ENCODE measurements around the gene AZIN2.
"Not testable (repeated sequence)": the region's sequence is repeated elsewhere in the genome, so short reads cannot be mapped to it uniquely, and the experiment has no call there.

Gene AZIN2

GRCh38 chr1:33080885-33081553 lies at the start of gene AZIN2:
TSS of gene AZIN2 (plus strand) at chr1:33081153. CDS start at chr1:33082250, 1,097 bp downstream.
- peak; percentile 69 for DNase-seq (ENCODE audit: low read depth, low spot score)

- DNase-seq (ENCODE audit: low read depth, low spot score) = no peak
These were observed 49.4 kb upstream of the AZIN2 start for GRCh38 chr1:33031506-33031905.

- DNase-seq (ENCODE audit: low read depth, low spot score) = no peak
These were observed 48.7 kb upstream of the AZIN2 start for GRCh38 chr1:33032126-33032869.

- no peak for DNase-seq (ENCODE audit: low read depth, low spot score)
These were observed 44.9 kb upstream of the AZIN2 start for GRCh38 chr1:33036051-33036525.

- peak; percentile 93 for DNase-seq (ENCODE audit: low read depth, low spot score)
These were observed 44.1 kb upstream of the AZIN2 start, which contains the start of gene AK2 for GRCh38 chr1:33036526-33037503. TSS of gene AK2 (minus strand) at chr1:33036883. CDS start at chr1:33036828, 55 bp downstream.

GRCh38 chr1:33039840-33040239 lies 41.1 kb upstream of the AZIN2 start:
- no peak for DNase-seq (ENCODE audit: low read depth, low spot score)

GRCh38 chr1:33041026-33041425 lies 39.9 kb upstream of the AZIN2 start:
- DNase-seq (ENCODE audit: low read depth, low spot score) = no peak

GRCh38 chr1:33042831-33043230 lies 38.1 kb upstream of the AZIN2 start:
- DNase-seq (ENCODE audit: low read depth, low spot score) = no peak

GRCh38 chr1:33043267-33044092 lies 37.5 kb upstream of the AZIN2 start:
- no peak for DNase-seq (ENCODE audit: low read depth, low spot score)

- no peak for DNase-seq (ENCODE audit: low read depth, low spot score)
These were observed 35.7 kb upstream of the AZIN2 start for GRCh38 chr1:33045246-33045645.

- DNase-seq (ENCODE audit: low read depth, low spot score) = no peak
These were observed 35.1 kb upstream of the AZIN2 start for GRCh38 chr1:33045814-33046213.

- DNase-seq (ENCODE audit: low read depth, low spot score) = not testable (repeated sequence)
These were observed 34.7 kb upstream of the AZIN2 start for GRCh38 chr1:33046234-33046633.

- no peak for DNase-seq (ENCODE audit: low read depth, low spot score)
These were observed 33.7 kb upstream of the AZIN2 start for GRCh38 chr1:33047290-33047689.

- DNase-seq (ENCODE audit: low read depth, low spot score) = no peak
These were observed 33.1 kb upstream of the AZIN2 start for GRCh38 chr1:33047839-33048305.

- DNase-seq (ENCODE audit: low read depth, low spot score) = no peak
These were observed 32.5 kb upstream of the AZIN2 start for GRCh38 chr1:33048426-33048825.

- DNase-seq (ENCODE audit: low read depth, low spot score) = no peak
These were observed 31.6 kb upstream of the AZIN2 start for GRCh38 chr1:33049371-33049770.

GRCh38 chr1:33050221-33051076 lies 30.5 kb upstream of the AZIN2 start:
- no peak for DNase-seq (ENCODE audit: low read depth, low spot score)

- no peak for DNase-seq (ENCODE audit: low read depth, low spot score)
These were observed 25.5 kb upstream of the AZIN2 start for GRCh38 chr1:33055210-33056008.

GRCh38 chr1:33056426-33056825 lies 24.5 kb upstream of the AZIN2 start:
- no peak for DNase-seq (ENCODE audit: low read depth, low spot score)
